Right lobe of liver (tissue), 6 donors: ENCODE results near the gene DNAH1. TPM values are rescaled to one million over a fixed set of nuclear protein-coding genes. Genes with fewer than 3 reads are reported as not detected.

Experiments used
- ATAC-seq, 4 donors: fragments of 200-7000 bp; cut with Tn5 transposase; one replicate each; pipeline ENCODE4 v1.9.1; 2020; ENCODE audit warnings: mild to moderate bottlenecking in 4 of 4, moderate library complexity in 4 of 4
- DNase-seq, 3 donors: peaks; one replicate each; pipeline ENCODE4 v3.0.0-alpha.2; 2020
- H3K27ac ChIP-seq, 3 donors: fragments of 200-600 bp; one replicate each; pipeline ENCODE4 v1.8.0; 2022
- H3K27me3 ChIP-seq, 2 donors: fragments of 200-600 bp; one replicate each; pipeline ENCODE4 v1.8.0; 2022
- H3K36me3 ChIP-seq, 4 donors: fragments of 200-600 bp; sonication (generic) in 1 of 4; one replicate each; pipeline versions ENCODE4 v1.5.1 to v1.8.0; 2017 to 2022; ENCODE audit warnings: control low read depth in 1 of 4
- H3K4me1 ChIP-seq, 4 donors: fragments of 200-600 bp; sonication (generic) in 1 of 4; one replicate each; pipeline versions ENCODE4 v1.5.1 to v1.8.0; 2017 to 2022; ENCODE audit warnings: control low read depth in 1 of 4
- H3K4me3 ChIP-seq, 3 donors: fragments of 200-600 bp; one replicate each; pipeline ENCODE4 v1.8.0; 2022
- H3K9me3 ChIP-seq, 4 donors: fragments of 200-600 bp; sonication (generic) in 1 of 4; one replicate each; pipeline versions ENCODE4 v1.5.1 to v1.8.0; 2017 to 2022; ENCODE audit warnings: control low read depth in 1 of 4
- POLR2A ChIP-seq: fragments of 450-650 bp; IDR thresholded peaks from one replicate; pipeline ENCODE4 v1.6.1; 2017; ENCODE audit warnings: antibody characterized with exemption, mild to moderate bottlenecking
- WGBS: methylation state at CpG from one replicate; pipeline ENCODE4 v1.1.6; 2018; ENCODE audit warnings: low coverage, low lambda C conversion rate; ENCODE audit not compliant: insufficient coverage; ENCODE audit errors: missing lambda C conversion rate; 5-methylcytosine and 5-hydroxymethylcytosine counted together
- intact Hi-C, 2 donors: fragments of 100-400 bp; cut with DNase I; formaldehyde crosslinking; loops; one replicate each; pipeline versions ENCODE4 v1.11.2 to v1.14.1; 2022
- total RNA-seq, 6 experiments: library from RNA; depleted of rRNA in 2 of 6; stranded (reverse); fragments of >200 nt in 2 of 6; fragmentation: NEBNext Ultra II Directional in 3 of 6; extraction: Animal tissue kit (Norgen Biotek cat#: 25700) in 3 of 6; gene quantifications; one replicate each; pipeline versions ENCODE4 v1.1.0 to v1.2.4, GENCODE V29; 2016 to 2023
- TF ChIP-seq, protein P1 (sequence below), 4 donors: fragments of 200-600 bp in 3 of 4; fragments of 450-650 bp in 1 of 4; IDR thresholded peaks; one replicate each; pipeline versions ENCODE4 v1.5.1 to v1.8.0; 2016 to 2022; ENCODE audit warnings: antibody characterized with exemption in 4 of 4, mild to moderate bottlenecking in 2 of 4
- donor health status: DM: no; HTN: yes; CAD: no.
- donor health status: DM: no; HTN: no; CAD: no.
- donor health status: DM: no; HTN: no; CAD: no.
- donor health status: DM: no; HTN: yes; CAD: no.
- donor health status: DM: no; HTN: yes; CAD: no.

Gene DNAH1
- total RNA-seq, 6 experiments from 2014 or later: 1.6 to 11.2 (median 8.1) TPM

GRCh38 chr3:52364322-52365035 is 48.4 kb downstream of the DNAH1 start:
- intact Hi-C loops: no loop called here
- no peak overlapping the region for H3K27ac ChIP-seq
- H3K36me3 ChIP-seq: peaks cover 0 to 52% (median 5%) of the 10 kb centered on the region in 4 donors
- no peaks in the 10 kb centered on the region for H3K9me3 ChIP-seq
- no peaks in the 10 kb centered on the region for H3K4me1 ChIP-seq
- 80% methylated on average over 1 of the region's 19 CpGs for WGBS
- no peak for DNase-seq
- no peak for ATAC-seq
- no peaks in the 10 kb centered on the region for H3K27me3 ChIP-seq
- TF ChIP-seq, protein P1, sequence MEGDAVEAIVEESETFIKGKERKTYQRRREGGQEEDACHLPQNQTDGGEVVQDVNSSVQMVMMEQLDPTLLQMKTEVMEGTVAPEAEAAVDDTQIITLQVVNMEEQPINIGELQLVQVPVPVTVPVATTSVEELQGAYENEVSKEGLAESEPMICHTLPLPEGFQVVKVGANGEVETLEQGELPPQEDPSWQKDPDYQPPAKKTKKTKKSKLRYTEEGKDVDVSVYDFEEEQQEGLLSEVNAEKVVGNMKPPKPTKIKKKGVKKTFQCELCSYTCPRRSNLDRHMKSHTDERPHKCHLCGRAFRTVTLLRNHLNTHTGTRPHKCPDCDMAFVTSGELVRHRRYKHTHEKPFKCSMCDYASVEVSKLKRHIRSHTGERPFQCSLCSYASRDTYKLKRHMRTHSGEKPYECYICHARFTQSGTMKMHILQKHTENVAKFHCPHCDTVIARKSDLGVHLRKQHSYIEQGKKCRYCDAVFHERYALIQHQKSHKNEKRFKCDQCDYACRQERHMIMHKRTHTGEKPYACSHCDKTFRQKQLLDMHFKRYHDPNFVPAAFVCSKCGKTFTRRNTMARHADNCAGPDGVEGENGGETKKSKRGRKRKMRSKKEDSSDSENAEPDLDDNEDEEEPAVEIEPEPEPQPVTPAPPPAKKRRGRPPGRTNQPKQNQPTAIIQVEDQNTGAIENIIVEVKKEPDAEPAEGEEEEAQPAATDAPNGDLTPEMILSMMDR (IDR thresholded peaks at IDR 0.05): no peak
- no peak for TF ChIP-seq POLR2A
- no peak overlapping the region for H3K4me3 ChIP-seq

DNA sequence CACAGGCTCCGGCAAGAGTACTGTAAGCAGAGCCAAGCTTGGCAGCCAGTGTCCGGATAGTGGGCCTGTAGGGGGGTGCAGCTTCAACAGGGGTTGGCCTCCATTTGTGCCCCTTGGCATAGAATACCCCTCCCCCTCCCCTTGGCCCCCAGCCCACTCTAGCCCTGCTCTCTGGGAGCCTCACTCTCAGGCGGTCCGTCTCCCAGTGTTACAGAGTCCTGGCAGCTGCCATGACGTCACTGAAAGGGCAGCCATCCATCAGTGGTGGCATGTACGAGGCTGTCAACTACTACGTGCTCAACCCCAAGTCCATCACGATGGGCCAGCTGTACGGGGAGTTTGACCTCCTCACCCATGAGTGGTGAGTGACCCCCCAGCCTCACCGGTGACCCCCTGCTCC is 50.4 kb downstream of the DNAH1 start:
- Histone ChIP-seq H3K9me3 (no peaks in the 10 kb centered on the region), H3K4me1 (no peaks in the 10 kb centered on the region), H3K4me3 (no peak overlapping the region), H3K36me3 (peaks cover 0 to 50% (median 7%) of the 10 kb centered on the region in 4 donors), H3K27me3 (no peaks in the 10 kb centered on the region), H3K27ac (no peak overlapping the region)
- no CpG with 5 or more reads among the region's 10 CpGs for WGBS
- intact Hi-C loops: no loop called here
- TF ChIP-seq, protein P1 (IDR thresholded peaks at IDR 0.05): no peak
- TF ChIP-seq POLR2A: no peak
- DNase-seq: no peak
- ATAC-seq: no peak

GRCh38 chr3:52367891-52368880 is 52.1 kb downstream of the DNAH1 start:
- intact Hi-C loops: no loop called here
- ATAC-seq (no peak), DNase-seq (no peak)
- WGBS: 81% methylated on average over 15 of the region's 19 CpGs
- TF ChIP-seq POLR2A: no peak
- TF ChIP-seq, protein P1 (IDR thresholded peaks at IDR 0.05): no peak
- no peak overlapping the region for H3K4me3 ChIP-seq
- H3K27me3 ChIP-seq: no peaks in the 10 kb centered on the region
- no peak overlapping the region for H3K27ac ChIP-seq
- no peaks in the 10 kb centered on the region for H3K4me1 ChIP-seq
- H3K9me3 ChIP-seq: no peaks in the 10 kb centered on the region
- H3K36me3 ChIP-seq: peaks cover 0 to 34% (median 4%) of the 10 kb centered on the region in 4 donors

DNA sequence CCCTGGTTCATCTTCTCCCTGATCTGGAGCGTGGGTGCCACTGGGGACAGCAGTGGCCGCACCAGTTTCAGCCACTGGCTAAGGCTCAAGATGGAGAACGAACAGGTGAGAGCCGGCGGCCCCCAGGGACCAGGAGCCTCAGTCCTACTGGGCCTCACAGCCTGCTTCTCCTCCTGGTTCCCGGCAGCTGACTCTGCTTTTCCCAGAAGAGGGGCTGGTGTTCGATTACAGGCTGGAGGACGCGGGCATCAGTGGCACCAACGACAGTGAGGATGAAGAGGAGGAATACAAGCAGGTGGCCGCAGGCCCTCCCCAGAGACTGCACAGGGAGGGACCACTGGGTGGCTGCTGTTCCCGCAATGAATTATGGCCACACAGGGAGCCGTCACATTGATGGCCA is 54.4 kb downstream of the DNAH1 start:
- H3K9me3 ChIP-seq: no peaks in the 10 kb centered on the region
- WGBS: 80% methylated on average over 1 of the region's 13 CpGs
- H3K27ac ChIP-seq: no peak overlapping the region
- no peak for TF ChIP-seq POLR2A
- TF ChIP-seq, protein P1 (IDR thresholded peaks at IDR 0.05): no peak
- intact Hi-C loops: no loop called here
- no peaks in the 10 kb centered on the region for H3K4me1 ChIP-seq
- no peak overlapping the region for H3K4me3 ChIP-seq
- no peak for ATAC-seq
- peaks cover 0 to 27% (median 5%) of the 10 kb centered on the region in 4 donors for H3K36me3 ChIP-seq
- H3K27me3 ChIP-seq: no peaks in the 10 kb centered on the region
- DNase-seq: no peak
